ENCODE results near the gene STK31.
"Not testable (repeated sequence)": the region's sequence is repeated elsewhere in the genome, so short reads cannot be mapped to it uniquely, and the experiment has no call there.

Gene STK31

DNA sequence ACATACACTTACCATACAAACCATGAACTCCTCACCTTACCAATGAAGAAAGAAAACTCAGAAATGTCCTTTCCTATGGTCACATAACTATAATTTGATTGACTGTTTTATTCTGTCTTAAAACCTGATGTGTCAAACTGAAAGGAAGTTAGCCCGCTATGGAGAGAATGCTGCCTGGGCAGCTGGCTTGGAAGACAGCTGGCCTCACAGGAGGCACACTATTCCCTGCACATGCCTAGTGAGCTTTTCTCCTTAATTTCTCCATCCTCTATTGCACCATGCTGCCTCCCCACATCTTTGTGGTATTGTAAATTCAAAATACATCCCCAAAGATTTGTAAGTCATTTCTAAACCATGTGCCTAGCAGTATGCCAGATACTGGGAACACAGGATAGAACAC is 163.3 kb downstream of the STK31 start:
- in situ Hi-C loops (cut with HindIII; ENCODE audit: low pct_ligation_motif_present, low pct_unique_long_range_greater_than_20kb, low sequenced_read_pairs), result no loop called here
- DNase-seq, result no peak

DNA sequence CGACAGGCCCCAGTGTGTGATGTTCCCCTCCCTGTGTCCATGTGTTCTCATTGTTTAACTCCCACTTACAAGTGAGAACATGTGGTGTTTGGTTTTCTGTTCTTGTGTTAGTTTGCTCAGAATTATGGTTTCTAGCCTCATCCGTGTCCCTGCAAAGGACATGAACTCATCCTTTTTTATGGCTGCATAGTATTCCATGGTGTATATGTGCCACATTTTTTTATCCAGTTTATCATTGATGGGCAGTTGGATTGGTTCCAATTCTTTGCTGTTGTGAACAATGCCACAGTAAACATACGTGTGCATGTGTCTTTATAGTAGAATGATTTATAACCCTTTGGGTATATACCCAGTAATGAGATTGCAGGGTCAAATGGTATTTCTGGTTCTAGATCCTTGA is 166.5 kb downstream of the STK31 start:
- in situ Hi-C loops (cut with HindIII; ENCODE audit: low pct_ligation_motif_present, low pct_unique_long_range_greater_than_20kb, low sequenced_read_pairs); DNase-seq: not testable (repeated sequence)
